ENCODE measurements around the gene PCNX3. TPM values are rescaled to one million over a fixed set of nuclear protein-coding genes. Genes with fewer than 3 reads are reported as not detected.

Gene PCNX3
- total RNA-seq, 4 donors from 2014 or later, result 24.1 to 44.1 (median 34.4) TPM

DNA sequence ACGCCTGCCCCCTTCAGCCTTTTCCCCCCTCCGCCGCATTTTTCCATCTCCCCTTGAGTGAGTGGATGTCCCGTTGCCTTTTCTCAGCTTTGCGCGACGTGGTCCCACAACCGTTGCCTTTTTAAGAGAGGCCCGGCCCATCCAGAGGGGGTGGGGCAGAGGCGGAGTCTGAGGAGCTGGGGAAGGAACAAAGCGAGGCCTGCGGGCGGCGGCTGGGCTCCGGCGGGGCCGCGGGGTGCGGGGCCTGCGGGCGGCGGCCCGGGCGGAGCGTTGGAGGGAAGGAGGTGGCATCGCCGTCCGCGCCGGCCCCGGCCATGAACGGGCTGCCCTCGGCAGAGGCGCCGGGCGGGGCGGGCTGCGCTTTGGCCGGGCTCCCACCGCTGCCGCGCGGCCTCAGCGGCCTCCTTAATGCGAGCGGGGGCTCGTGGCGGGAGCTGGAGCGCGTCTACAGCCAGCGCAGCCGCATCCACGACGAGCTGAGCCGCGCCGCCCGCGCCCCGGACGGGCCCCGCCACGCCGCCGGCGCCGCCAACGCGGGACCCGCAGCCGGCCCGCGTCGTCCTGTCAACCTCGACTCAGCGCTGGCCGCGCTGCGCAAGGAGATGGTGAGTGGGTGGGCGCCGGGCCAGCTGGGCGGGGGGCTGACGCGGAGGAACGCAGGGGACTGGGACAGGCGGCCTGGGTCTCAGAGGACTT is 43.1 kb upstream of the PCNX3 start, which contains the start of gene FAM89B:
FAM89B (plus strand) TSS at position 183 of the 696 bp plus-strand sequence; CDS start at position 315, 132 bp downstream.
- peak; percentile 91 to 98 for DNase-seq (ENCODE audit: low spot score in 2 of 2)
- intact Hi-C loops (cut with DNase I; ENCODE audit: low total_unique reads), result no loop called here
- H3K4me3 ChIP-seq (ENCODE audit: low read depth, poor library complexity, severe bottlenecking), result peak within 1 kb of the TSS; percentile 35
- TF ChIP-seq CTCF (IDR thresholded peaks at IDR 0.05) (no peak), POLR2A (IDR thresholded peaks at IDR 0.05) (no peak)
- 1 to 2% methylated on average over 49 to 54 of the region's 86 CpGs for WGBS, 2 donors

DNA sequence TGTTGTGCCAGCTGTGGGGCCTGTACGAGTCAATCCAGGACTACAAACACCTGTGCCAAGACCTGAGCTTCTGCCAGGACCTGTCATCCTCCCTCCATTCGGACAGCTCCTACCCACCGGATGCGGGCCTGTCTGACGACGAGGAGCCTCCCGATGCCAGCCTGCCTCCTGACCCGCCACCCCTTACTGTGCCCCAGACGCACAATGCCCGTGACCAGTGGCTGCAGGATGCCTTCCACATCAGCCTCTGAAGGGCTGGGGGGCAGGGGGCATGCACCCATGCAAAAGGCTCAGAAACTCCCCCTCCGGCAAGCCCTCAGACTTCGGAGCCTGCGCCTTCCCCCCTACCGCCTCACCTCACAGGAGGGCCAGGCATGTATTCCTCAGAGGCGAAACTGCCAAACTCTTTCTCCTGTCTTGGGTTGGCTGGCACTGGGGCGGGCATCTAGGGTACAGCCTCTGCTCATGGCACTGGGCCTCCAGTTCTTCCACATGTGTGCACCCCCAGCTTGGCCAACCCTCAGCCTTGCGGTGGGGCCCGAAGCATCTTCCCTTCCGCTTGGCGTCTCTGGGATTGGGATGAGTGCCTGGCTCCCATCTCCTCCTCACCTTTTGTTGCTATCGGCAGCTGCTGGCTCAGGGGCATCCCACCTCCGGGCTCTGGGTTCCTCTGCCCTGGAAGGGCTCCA is 42.0 kb upstream of the PCNX3 start:
- TF ChIP-seq POLR2A (IDR thresholded peaks at IDR 0.05) (no peak), CTCF (IDR thresholded peaks at IDR 0.05) (no peak)
- intact Hi-C loops (cut with DNase I; ENCODE audit: low total_unique reads), result no loop called here
- H3K4me3 ChIP-seq (ENCODE audit: low read depth, poor library complexity, severe bottlenecking), result peak overlapping the region; percentile 35
- WGBS, 2 donors, result 19 to 22% methylated on average over 16 to 17 of the region's 22 CpGs
- DNase-seq (ENCODE audit: low spot score in 2 of 2), result no peak

DNA sequence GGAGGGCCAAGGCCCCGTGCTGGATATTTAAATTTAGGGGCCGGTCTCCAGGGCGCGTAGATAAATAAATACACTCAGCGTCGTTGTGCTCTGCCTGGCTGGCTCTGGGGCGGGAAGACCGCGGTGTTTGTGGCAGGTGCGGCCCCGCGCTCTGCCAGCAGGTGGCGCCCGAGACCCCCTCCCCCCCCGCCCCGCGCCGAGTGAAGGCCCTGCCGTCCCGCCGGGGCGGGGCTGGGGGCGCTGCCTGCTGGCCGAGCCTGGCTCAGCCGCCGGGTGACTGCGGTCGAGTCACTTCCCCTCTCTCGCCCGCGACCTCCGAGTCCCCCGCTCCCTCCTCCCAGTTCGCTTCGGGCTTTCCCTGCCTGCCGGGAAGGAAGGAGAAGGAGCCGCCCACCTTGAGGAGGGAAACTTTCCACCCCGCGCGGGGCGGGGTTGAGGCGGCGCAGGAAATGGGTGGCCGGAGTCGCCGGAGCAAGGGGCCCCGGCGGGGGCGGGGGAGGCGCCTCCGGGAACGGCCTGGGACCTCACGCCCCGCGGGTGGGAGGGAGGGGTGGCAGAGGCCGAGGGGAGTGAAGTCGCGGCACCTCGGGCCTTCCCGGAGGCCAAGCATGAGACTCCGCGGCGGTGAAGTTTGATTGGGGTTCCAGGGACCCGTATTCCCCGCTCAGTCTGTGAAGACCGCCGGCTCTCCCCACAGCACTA is 41.3 kb upstream of the PCNX3 start:
- 0% methylated on average over 18 to 31 of the region's 67 CpGs for WGBS, 2 donors
- peak; percentile 81 to 97 for DNase-seq (ENCODE audit: low spot score in 2 of 2)
- TF ChIP-seq CTCF (IDR thresholded peaks at IDR 0.05), result no peak
- TF ChIP-seq POLR2A (IDR thresholded peaks at IDR 0.05), result no peak
- intact Hi-C loops (cut with DNase I; ENCODE audit: low total_unique reads), result no loop called here
- H3K4me3 ChIP-seq (ENCODE audit: low read depth, poor library complexity, severe bottlenecking), result no peak overlapping the region

- 11 to 16% methylated on average over 20 to 27 of the region's 28 CpGs for WGBS, 2 donors
- DNase-seq (ENCODE audit: low spot score in 2 of 2), result no peak
- intact Hi-C loops (cut with DNase I; ENCODE audit: low total_unique reads), result loop anchor here (5.0 kb wide), 1 partner anchor 37 kb away; the partner anchor contains the start of gene MAP3K11
- H3K4me3 ChIP-seq (ENCODE audit: low read depth, poor library complexity, severe bottlenecking), result peak overlapping the region; percentile 6
- TF ChIP-seq POLR2A (IDR thresholded peaks at IDR 0.05) (no peak), CTCF (IDR thresholded peaks at IDR 0.05) (no peak)
These were observed 40.6 kb upstream of the PCNX3 start for GRCh38 chr11:65574811-65575567.

GRCh38 chr11:65575568-65576231 is 39.9 kb upstream of the PCNX3 start, which contains the start of gene EHBP1L1:
Gene EHBP1L1 (plus strand): TSS chr11:65576053. CDS start chr11:65576303, 250 bp downstream.
- 1 to 2% methylated on average over 32 to 43 of the region's 69 CpGs for WGBS, 2 donors
- DNase-seq (ENCODE audit: low spot score in 2 of 2), result peak in 1 of 2 donors; percentile 93
- peak within 1 kb of the TSS; percentile 49 for H3K4me3 ChIP-seq (ENCODE audit: low read depth, poor library complexity, severe bottlenecking)
- TF ChIP-seq POLR2A (IDR thresholded peaks at IDR 0.05), result no peak
- intact Hi-C loops (cut with DNase I; ENCODE audit: low total_unique reads), result loop anchor here (5.0 kb wide), 1 partner anchor 37 kb away; the partner anchor contains the start of gene MAP3K11
